Gastroesophageal sphincter (tissue), 3 donors: ENCODE results near the gene COL4A5.
"Not testable (repeated sequence)": the region's sequence is repeated elsewhere in the genome, so short reads cannot be mapped to it uniquely, and the experiment has no call there.

Source experiments
- CTCF ChIP-seq, 4 experiments: fragments of 200-600 bp in 2 of 4; fragments of 450-650 bp in 2 of 4; sonication (generic) in 1 of 4; IDR thresholded peaks; one replicate each; pipeline ENCODE4 v1.5.1; 2017 to 2019; ENCODE audit warnings: antibody characterized with exemption in 4 of 4, mild to moderate bottlenecking in 2 of 4, moderate library complexity in 2 of 4
- EP300 ChIP-seq: sonication (generic); formaldehyde crosslinking; IDR thresholded peaks from one replicate; pipeline ENCODE4 v1.6.1; 2017; ENCODE audit warnings: antibody characterized with exemption, mild to moderate bottlenecking

- not testable (repeated sequence) for TF ChIP-seq EP300; CTCF (IDR thresholded peaks at IDR 0.05)
Measured at GRCh38 chrX:108481528-108481927, 41.9 kb downstream of the COL4A5 start.
